ENCODE measurements around the gene MAMLD1.
"Not testable (repeated sequence)": the region's sequence is repeated elsewhere in the genome, so short reads cannot be mapped to it uniquely, and the experiment has no call there.

Gene MAMLD1

DNA sequence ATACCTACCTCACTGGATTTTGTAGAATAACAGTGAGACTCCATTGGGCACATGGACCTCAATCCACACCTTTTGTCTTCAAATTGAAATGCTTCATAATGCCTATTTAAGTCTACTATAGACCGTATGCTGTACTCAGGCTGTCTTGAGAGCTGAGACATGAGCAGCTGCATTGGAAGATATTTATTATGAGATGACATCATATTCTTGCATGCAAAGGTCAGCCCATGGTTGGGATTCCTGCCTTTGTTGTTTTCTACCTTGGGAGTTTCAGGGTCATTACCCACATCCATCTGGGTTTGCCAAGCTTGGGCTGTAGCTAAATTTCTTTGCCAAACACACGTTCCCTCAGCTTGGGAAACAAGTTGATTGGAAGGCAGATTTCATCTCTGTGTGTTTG is 33.2 kb upstream of the MAMLD1 start:
- no peaks in the 10 kb centered on the region for H3K27me3 ChIP-seq (ENCODE audit: control insufficient read depth in 1 of 2, insufficient read depth in 2 of 2, low read length in 2 of 2)
- H3K9ac ChIP-seq (ENCODE audit: low read depth in 1 of 2, low read length in 2 of 2) = no peak overlapping the region
- H3K36me3 ChIP-seq (ENCODE audit: control insufficient read depth in 1 of 2, insufficient read depth in 2 of 2, low read length in 2 of 2) = no peaks in the 10 kb centered on the region
- no peak overlapping the region for H3K27ac ChIP-seq (ENCODE audit: low read depth, low read length)
- H3K9me3 ChIP-seq (ENCODE audit: control insufficient read depth in 1 of 2, low read length in 2 of 2) = no peaks in the 10 kb centered on the region
- H3K4me1 ChIP-seq (ENCODE audit: control insufficient read depth in 1 of 2, insufficient read depth in 2 of 2, low read length in 2 of 2) = no peaks in the 10 kb centered on the region
- no peak overlapping the region for H3K4me3 ChIP-seq (ENCODE audit: low read depth in 1 of 2, low read length in 2 of 2)

DNA sequence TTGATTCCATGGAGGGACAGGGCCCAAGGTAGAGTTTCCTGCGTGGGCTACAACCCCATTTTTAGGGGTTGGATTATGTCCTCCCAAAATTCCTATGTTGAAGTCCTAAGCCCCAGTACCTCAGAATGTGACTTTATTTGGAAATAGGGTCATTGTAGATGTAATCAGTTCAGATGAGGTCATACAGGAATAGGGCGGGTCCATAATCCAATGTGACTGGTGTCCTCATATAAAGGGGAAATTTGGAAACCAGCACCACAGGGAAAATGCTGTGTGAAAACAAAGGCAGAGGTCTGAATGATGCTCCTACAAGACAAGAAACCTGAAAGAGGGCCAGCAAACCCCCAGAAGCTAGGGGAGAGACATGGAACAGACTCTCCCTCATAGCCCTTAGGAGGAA is 31.1 kb upstream of the MAMLD1 start:
- no peak overlapping the region for H3K4me3 ChIP-seq (ENCODE audit: low read depth in 1 of 2, low read length in 2 of 2)
- no peaks in the 10 kb centered on the region for H3K36me3 ChIP-seq (ENCODE audit: control insufficient read depth in 1 of 2, insufficient read depth in 2 of 2, low read length in 2 of 2)
- no peak overlapping the region for H3K27ac ChIP-seq (ENCODE audit: low read depth, low read length)
- no peaks in the 10 kb centered on the region for H3K9me3 ChIP-seq (ENCODE audit: control insufficient read depth in 1 of 2, low read length in 2 of 2)
- H3K4me1 ChIP-seq (ENCODE audit: control insufficient read depth in 1 of 2, insufficient read depth in 2 of 2, low read length in 2 of 2) = no peaks in the 10 kb centered on the region
- H3K27me3 ChIP-seq (ENCODE audit: control insufficient read depth in 1 of 2, insufficient read depth in 2 of 2, low read length in 2 of 2) = no peaks in the 10 kb centered on the region
- H3K9ac ChIP-seq (ENCODE audit: low read depth in 1 of 2, low read length in 2 of 2) = no peak overlapping the region

DNA sequence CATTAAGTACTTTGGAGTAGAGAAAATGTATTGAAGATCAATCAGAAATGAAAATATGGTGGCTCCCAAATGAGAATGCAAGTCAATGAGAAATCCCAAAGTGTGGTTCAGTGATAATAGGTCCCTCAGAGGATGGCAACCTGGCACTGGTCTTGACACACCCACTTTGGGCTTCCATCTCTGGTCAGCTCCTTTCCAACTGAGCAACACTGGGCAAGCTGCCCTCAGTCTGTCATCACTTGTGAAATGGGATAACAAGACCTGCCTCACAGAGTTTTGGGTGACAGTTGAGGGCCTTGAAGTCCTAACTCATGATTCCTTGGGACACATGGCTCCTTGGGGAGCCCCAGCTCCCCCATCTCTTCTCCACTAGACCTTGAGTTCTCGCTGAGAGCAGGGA is 29.0 kb upstream of the MAMLD1 start:
- Histone ChIP-seq H3K9me3 (ENCODE audit: control insufficient read depth in 1 of 2, low read length in 2 of 2) (no peaks in the 10 kb centered on the region), H3K36me3 (ENCODE audit: control insufficient read depth in 1 of 2, insufficient read depth in 2 of 2, low read length in 2 of 2) (no peaks in the 10 kb centered on the region), H3K9ac (ENCODE audit: low read depth in 1 of 2, low read length in 2 of 2) (no peak overlapping the region), H3K4me3 (ENCODE audit: low read depth in 1 of 2, low read length in 2 of 2) (no peak overlapping the region), H3K4me1 (ENCODE audit: control insufficient read depth in 1 of 2, insufficient read depth in 2 of 2, low read length in 2 of 2) (no peaks in the 10 kb centered on the region), H3K27me3 (ENCODE audit: control insufficient read depth in 1 of 2, insufficient read depth in 2 of 2, low read length in 2 of 2) (no peaks in the 10 kb centered on the region), H3K27ac (ENCODE audit: low read depth, low read length) (no peak overlapping the region)

DNA sequence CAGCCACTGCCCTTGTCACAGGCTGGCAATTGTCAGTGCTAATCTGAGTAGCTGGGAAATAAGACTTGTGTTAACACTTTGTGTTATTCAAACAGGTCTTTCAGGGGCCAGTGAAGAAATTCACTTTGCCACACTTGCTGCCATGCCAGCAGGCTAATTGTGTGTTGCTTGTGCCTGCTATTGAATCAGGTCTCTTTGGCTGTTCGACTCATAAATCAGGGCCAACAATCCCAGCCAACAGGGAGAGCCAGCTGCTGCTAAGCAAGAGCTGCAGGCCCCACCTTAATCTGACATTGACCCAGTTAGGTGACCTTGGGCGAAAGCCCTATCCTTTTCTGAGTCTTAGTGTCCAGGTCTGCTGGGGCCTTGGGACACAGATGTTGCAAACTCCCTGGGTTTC is 28.1 kb upstream of the MAMLD1 start:
- Histone ChIP-seq H3K9ac (ENCODE audit: low read depth in 1 of 2, low read length in 2 of 2) (no peak overlapping the region), H3K4me1 (ENCODE audit: control insufficient read depth in 1 of 2, insufficient read depth in 2 of 2, low read length in 2 of 2) (no peaks in the 10 kb centered on the region), H3K9me3 (ENCODE audit: control insufficient read depth in 1 of 2, low read length in 2 of 2) (no peaks in the 10 kb centered on the region), H3K27me3 (ENCODE audit: control insufficient read depth in 1 of 2, insufficient read depth in 2 of 2, low read length in 2 of 2) (no peaks in the 10 kb centered on the region), H3K4me3 (ENCODE audit: low read depth in 1 of 2, low read length in 2 of 2) (no peak overlapping the region), H3K27ac (ENCODE audit: low read depth, low read length) (no peak overlapping the region), H3K36me3 (ENCODE audit: control insufficient read depth in 1 of 2, insufficient read depth in 2 of 2, low read length in 2 of 2) (no peaks in the 10 kb centered on the region)

DNA sequence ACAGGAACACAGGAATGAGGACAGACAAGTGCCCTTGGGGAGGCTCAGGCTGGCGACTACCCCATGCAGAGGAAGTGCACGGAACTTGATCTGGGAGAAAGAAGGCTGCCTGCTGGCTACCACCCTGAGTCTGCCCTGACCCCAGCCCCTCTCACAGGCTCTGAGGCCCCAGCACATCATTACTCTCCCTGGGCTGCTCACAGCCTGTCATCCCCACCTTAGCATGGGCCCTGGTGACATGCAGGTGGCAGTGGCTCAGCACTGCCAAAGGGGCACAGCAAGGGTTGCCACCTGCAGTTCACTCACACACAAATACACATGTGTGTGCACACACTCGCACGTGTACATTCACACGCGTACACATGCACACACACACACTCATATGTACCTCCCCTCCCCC is 26.1 kb upstream of the MAMLD1 start:
- no peaks in the 10 kb centered on the region for H3K27me3 ChIP-seq (ENCODE audit: control insufficient read depth in 1 of 2, insufficient read depth in 2 of 2, low read length in 2 of 2)
- no peaks in the 10 kb centered on the region for H3K4me1 ChIP-seq (ENCODE audit: control insufficient read depth in 1 of 2, insufficient read depth in 2 of 2, low read length in 2 of 2)
- no peaks in the 10 kb centered on the region for H3K36me3 ChIP-seq (ENCODE audit: control insufficient read depth in 1 of 2, insufficient read depth in 2 of 2, low read length in 2 of 2)
- H3K27ac ChIP-seq (ENCODE audit: low read depth, low read length) = no peak overlapping the region
- no peaks in the 10 kb centered on the region for H3K9me3 ChIP-seq (ENCODE audit: control insufficient read depth in 1 of 2, low read length in 2 of 2)
- no peak overlapping the region for H3K4me3 ChIP-seq (ENCODE audit: low read depth in 1 of 2, low read length in 2 of 2)
- no peak overlapping the region for H3K9ac ChIP-seq (ENCODE audit: low read depth in 1 of 2, low read length in 2 of 2)

DNA sequence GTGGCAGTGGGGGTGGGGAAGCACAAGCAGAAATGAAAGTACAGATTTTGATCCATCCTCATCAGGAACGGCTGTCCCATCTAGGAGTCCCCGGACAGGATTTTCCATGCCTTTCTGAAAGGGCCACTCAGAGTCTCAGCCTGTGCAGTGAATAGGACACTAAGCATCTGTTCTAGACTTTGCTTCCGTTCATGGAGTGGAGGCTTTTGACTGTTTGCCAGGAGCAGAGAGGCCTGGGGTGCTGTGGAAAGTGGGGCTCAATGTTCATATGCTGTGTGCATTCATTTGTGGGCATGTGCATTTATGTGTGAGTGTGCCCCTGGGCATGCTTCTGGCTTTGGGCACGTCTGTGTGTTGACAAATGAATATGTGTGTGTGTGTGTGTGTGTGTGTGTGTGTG is 25.6 kb upstream of the MAMLD1 start:
- no peak overlapping the region for H3K4me3 ChIP-seq (ENCODE audit: low read depth in 1 of 2, low read length in 2 of 2)
- H3K27me3 ChIP-seq (ENCODE audit: control insufficient read depth in 1 of 2, insufficient read depth in 2 of 2, low read length in 2 of 2) = no peaks in the 10 kb centered on the region
- H3K4me1 ChIP-seq (ENCODE audit: control insufficient read depth in 1 of 2, insufficient read depth in 2 of 2, low read length in 2 of 2) = no peaks in the 10 kb centered on the region
- H3K27ac ChIP-seq (ENCODE audit: low read depth, low read length) = no peak overlapping the region
- no peaks in the 10 kb centered on the region for H3K9me3 ChIP-seq (ENCODE audit: control insufficient read depth in 1 of 2, low read length in 2 of 2)
- no peak overlapping the region for H3K9ac ChIP-seq (ENCODE audit: low read depth in 1 of 2, low read length in 2 of 2)
- no peaks in the 10 kb centered on the region for H3K36me3 ChIP-seq (ENCODE audit: control insufficient read depth in 1 of 2, insufficient read depth in 2 of 2, low read length in 2 of 2)

DNA sequence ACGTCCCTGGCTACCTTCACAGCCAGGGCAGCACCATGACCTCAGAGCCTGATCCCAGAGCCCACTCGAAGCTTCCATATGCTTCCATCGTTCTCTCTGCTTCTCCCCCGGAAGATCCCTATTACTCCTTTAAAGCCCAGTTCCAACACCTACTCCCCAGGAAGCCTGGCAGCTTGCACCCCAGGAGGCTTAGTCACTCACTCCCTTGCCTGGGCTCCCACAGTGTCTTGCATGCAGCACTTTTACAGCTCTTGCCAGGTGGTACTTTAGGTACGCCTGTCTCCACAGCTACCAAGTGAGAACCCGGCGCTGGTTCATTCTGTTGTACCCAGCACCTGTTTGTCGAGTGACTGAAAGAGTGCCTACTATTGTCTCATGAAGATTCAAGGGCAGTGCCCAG is 24.5 kb upstream of the MAMLD1 start:
- Histone ChIP-seq H3K27ac (ENCODE audit: low read depth, low read length) (no peak overlapping the region), H3K27me3 (ENCODE audit: control insufficient read depth in 1 of 2, insufficient read depth in 2 of 2, low read length in 2 of 2) (no peaks in the 10 kb centered on the region), H3K36me3 (ENCODE audit: control insufficient read depth in 1 of 2, insufficient read depth in 2 of 2, low read length in 2 of 2) (no peaks in the 10 kb centered on the region), H3K9ac (ENCODE audit: low read depth in 1 of 2, low read length in 2 of 2) (no peak overlapping the region), H3K9me3 (ENCODE audit: control insufficient read depth in 1 of 2, low read length in 2 of 2) (no peaks in the 10 kb centered on the region), H3K4me3 (ENCODE audit: low read depth in 1 of 2, low read length in 2 of 2) (no peak overlapping the region), H3K4me1 (ENCODE audit: control insufficient read depth in 1 of 2, insufficient read depth in 2 of 2, low read length in 2 of 2) (no peaks in the 10 kb centered on the region)

DNA sequence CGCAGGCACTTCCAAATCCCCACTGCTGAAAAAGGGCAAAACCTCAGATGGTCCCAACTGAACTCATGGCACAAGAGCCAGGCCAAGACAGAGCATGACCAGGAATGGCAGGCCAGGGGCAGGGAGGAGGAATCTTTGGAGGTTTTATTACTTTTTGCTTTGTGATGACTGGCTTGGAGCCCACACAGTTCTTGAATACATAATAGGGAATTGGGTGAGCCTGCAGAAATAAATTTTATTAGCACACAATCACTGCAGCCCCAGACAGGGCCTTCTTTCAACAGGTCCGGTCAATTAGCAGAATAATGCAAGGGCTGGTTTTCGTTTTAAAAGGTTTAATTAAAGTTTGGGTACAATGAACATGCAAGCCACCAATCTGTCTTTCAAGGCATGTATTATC is 23.4 kb upstream of the MAMLD1 start:
- Histone ChIP-seq H3K4me3 (ENCODE audit: low read depth in 1 of 2, low read length in 2 of 2) (no peak overlapping the region), H3K27me3 (ENCODE audit: control insufficient read depth in 1 of 2, insufficient read depth in 2 of 2, low read length in 2 of 2) (no peaks in the 10 kb centered on the region), H3K4me1 (ENCODE audit: control insufficient read depth in 1 of 2, insufficient read depth in 2 of 2, low read length in 2 of 2) (no peaks in the 10 kb centered on the region), H3K27ac (ENCODE audit: low read depth, low read length) (no peak overlapping the region), H3K9ac (ENCODE audit: low read depth in 1 of 2, low read length in 2 of 2) (no peak overlapping the region), H3K36me3 (ENCODE audit: control insufficient read depth in 1 of 2, insufficient read depth in 2 of 2, low read length in 2 of 2) (no peaks in the 10 kb centered on the region), H3K9me3 (ENCODE audit: control insufficient read depth in 1 of 2, low read length in 2 of 2) (no peaks in the 10 kb centered on the region)

DNA sequence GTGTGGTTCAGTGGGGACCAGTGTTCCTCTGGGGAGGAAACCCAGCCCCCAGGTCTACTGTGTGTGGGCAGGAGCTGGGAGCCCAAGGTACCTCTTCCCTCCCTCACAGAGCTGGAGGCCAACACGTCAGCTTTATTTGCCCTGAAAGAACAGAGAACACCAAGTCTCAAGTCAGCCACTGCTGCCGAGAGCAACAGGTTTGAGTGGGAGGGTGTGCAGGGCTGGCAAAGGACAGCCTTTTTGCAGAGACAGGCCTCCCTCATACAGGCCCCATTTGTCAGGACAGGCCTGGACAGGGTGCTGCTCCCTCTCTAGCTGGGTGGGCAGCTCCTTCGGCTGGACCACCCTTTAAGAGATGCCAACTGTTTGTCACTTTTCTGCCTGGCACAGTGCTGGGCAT is 22.8 kb upstream of the MAMLD1 start:
- H3K9me3 ChIP-seq (ENCODE audit: control insufficient read depth in 1 of 2, low read length in 2 of 2); H3K36me3 ChIP-seq (ENCODE audit: control insufficient read depth in 1 of 2, insufficient read depth in 2 of 2, low read length in 2 of 2); H3K4me1 ChIP-seq (ENCODE audit: control insufficient read depth in 1 of 2, insufficient read depth in 2 of 2, low read length in 2 of 2); H3K27ac ChIP-seq (ENCODE audit: low read depth, low read length); H3K4me3 ChIP-seq (ENCODE audit: low read depth in 1 of 2, low read length in 2 of 2); H3K9ac ChIP-seq (ENCODE audit: low read depth in 1 of 2, low read length in 2 of 2); H3K27me3 ChIP-seq (ENCODE audit: control insufficient read depth in 1 of 2, insufficient read depth in 2 of 2, low read length in 2 of 2): not testable (repeated sequence)

DNA sequence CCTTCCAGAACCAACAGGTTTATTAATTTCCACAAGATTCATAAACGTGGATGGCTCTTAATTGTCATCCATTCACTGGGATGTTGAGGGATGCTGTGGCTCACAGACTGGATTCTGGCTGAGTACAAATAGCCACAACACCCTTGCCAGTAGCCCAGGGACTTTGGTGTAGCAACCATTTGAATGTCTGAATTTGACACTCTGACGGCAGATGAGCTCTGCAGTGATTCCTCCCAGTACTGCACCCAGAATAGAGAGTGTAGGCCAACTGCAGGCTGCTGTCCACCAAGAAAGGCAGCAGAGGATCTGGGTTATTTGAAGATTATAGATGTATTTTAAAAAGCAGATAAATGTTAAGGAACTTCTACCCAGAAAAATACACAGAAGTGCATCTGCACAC is 15.6 kb upstream of the MAMLD1 start:
- Histone ChIP-seq H3K36me3 (ENCODE audit: control insufficient read depth in 1 of 2, insufficient read depth in 2 of 2, low read length in 2 of 2) (no peaks in the 10 kb centered on the region), H3K9ac (ENCODE audit: low read depth in 1 of 2, low read length in 2 of 2) (no peak overlapping the region), H3K9me3 (ENCODE audit: control insufficient read depth in 1 of 2, low read length in 2 of 2) (no peaks in the 10 kb centered on the region), H3K4me1 (ENCODE audit: control insufficient read depth in 1 of 2, insufficient read depth in 2 of 2, low read length in 2 of 2) (no peaks in the 10 kb centered on the region), H3K27ac (ENCODE audit: low read depth, low read length) (no peak overlapping the region), H3K27me3 (ENCODE audit: control insufficient read depth in 1 of 2, insufficient read depth in 2 of 2, low read length in 2 of 2) (no peaks in the 10 kb centered on the region), H3K4me3 (ENCODE audit: low read depth in 1 of 2, low read length in 2 of 2) (no peak overlapping the region)

DNA sequence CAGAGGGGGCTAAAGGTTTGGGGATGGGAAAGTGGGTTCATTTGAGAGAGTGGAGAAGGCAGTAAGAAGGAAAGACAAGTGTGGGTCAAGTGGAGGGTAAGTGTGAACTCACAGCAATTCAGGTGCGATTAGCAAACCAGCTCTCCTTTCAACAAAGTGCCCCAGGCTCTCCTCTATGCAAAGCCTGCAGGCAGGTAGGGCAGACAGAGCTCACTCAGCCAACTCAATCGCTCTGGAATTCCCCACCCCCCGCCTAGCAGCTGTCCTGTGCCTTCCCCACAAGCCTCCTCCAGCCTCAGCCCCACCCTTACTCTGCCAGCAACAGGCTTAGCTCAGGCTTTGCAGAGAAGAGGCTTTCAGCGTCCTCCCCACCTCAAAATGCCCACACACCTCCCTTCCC is 14.8 kb upstream of the MAMLD1 start:
- Histone ChIP-seq H3K9me3 (ENCODE audit: control insufficient read depth in 1 of 2, low read length in 2 of 2) (no peaks in the 10 kb centered on the region), H3K27ac (ENCODE audit: low read depth, low read length) (no peak overlapping the region), H3K9ac (ENCODE audit: low read depth in 1 of 2, low read length in 2 of 2) (no peak overlapping the region), H3K36me3 (ENCODE audit: control insufficient read depth in 1 of 2, insufficient read depth in 2 of 2, low read length in 2 of 2) (no peaks in the 10 kb centered on the region), H3K4me1 (ENCODE audit: control insufficient read depth in 1 of 2, insufficient read depth in 2 of 2, low read length in 2 of 2) (no peaks in the 10 kb centered on the region), H3K4me3 (ENCODE audit: low read depth in 1 of 2, low read length in 2 of 2) (no peak overlapping the region), H3K27me3 (ENCODE audit: control insufficient read depth in 1 of 2, insufficient read depth in 2 of 2, low read length in 2 of 2) (no peaks in the 10 kb centered on the region)

Measured in duodenal mucosa (tissue), 2 donors.